Gastroesophageal sphincter (tissue), 4 donors: ENCODE measurements around the gene IQGAP3. TPM values are rescaled to one million over a fixed set of nuclear protein-coding genes. Genes with fewer than 3 reads are reported as not detected.
A peak's percentile ranks its signal among the peaks of the same experiment; 100 is the strongest.

Experiments used
- ATAC-seq: fragments of 150-250 bp; one replicate; pipeline ENCODE4 v1.9.1; 2016; ENCODE audit warnings: mild to moderate bottlenecking, moderate library complexity
- H3K27ac ChIP-seq, 4 donors: fragments of 200-600 bp; sonication (generic) in 3 of 4; 1 replicate in 3 of 4; 2 replicates in 1 of 4; pipeline ENCODE4 v1.5.1; 2016 to 2019
- H3K27me3 ChIP-seq: fragments of 200-600 bp; sonication (generic); one replicate; pipeline ENCODE4 v1.5.1; 2019
- H3K36me3 ChIP-seq, 2 donors: fragments of 200-600 bp; sonication (generic); one replicate each; pipeline ENCODE4 v1.5.1; 2019; ENCODE audit warnings: control low read depth in 1 of 2
- H3K4me1 ChIP-seq, 3 donors: fragments of 200-600 bp; sonication (generic); 1 replicate in 2 of 3; 2 replicates in 1 of 3; pipeline ENCODE4 v1.5.1; 2016 to 2019; ENCODE audit warnings: control low read depth in 2 of 3
- H3K4me3 ChIP-seq, 2 donors: fragments of 200-600 bp; sonication (generic); one replicate each; pipeline ENCODE4 v1.5.1; 2019; ENCODE audit warnings: mild to moderate bottlenecking in 1 of 2, moderate library complexity in 1 of 2
- H3K9me3 ChIP-seq, 3 donors: fragments of 200-600 bp; sonication (generic); one replicate each; pipeline ENCODE4 v1.5.1; 2017 to 2019; ENCODE audit warnings: control low read depth in 2 of 3
- EP300 ChIP-seq: sonication (generic); formaldehyde crosslinking; IDR thresholded peaks from one replicate; pipeline ENCODE4 v1.6.1; 2017; ENCODE audit warnings: antibody characterized with exemption, mild to moderate bottlenecking
- POLR2A ChIP-seq, 2 donors: fragments of 450-650 bp; IDR thresholded peaks; one replicate each; pipeline ENCODE4 v1.6.1; 2017; ENCODE audit warnings: antibody characterized with exemption in 2 of 2, mild to moderate bottlenecking in 2 of 2, moderate library complexity in 1 of 2
- POLR2AphosphoS5 ChIP-seq: sonication (generic); formaldehyde crosslinking; IDR thresholded peaks from one replicate; pipeline ENCODE4 v1.6.1; 2017; ENCODE audit warnings: antibody characterized with exemption
- WGBS, 2 donors: methylation state at CpG; one replicate each; pipeline ENCODE4 v1.1.5; 2018; ENCODE audit warnings: low coverage in 1 of 2; 5-methylcytosine and 5-hydroxymethylcytosine counted together
- total RNA-seq, 4 donors: library from RNA; depleted of rRNA; stranded (reverse); fragments of >200 nt; gene quantifications; one replicate each; pipeline ENCODE4 v1.1.0, GENCODE V29; 2016
- TF ChIP-seq, protein P1 (sequence below), 4 experiments: fragments of 200-600 bp in 2 of 4; fragments of 450-650 bp in 2 of 4; sonication (generic) in 1 of 4; IDR thresholded peaks; one replicate each; pipeline ENCODE4 v1.5.1; 2017 to 2019; ENCODE audit warnings: antibody characterized with exemption in 4 of 4, mild to moderate bottlenecking in 2 of 4, moderate library complexity in 2 of 4

IQGAP3 gene
- total RNA-seq, 4 donors from 2014 or later: 0.27 to 0.58 (median 0.42) TPM; not detected in 1

DNA sequence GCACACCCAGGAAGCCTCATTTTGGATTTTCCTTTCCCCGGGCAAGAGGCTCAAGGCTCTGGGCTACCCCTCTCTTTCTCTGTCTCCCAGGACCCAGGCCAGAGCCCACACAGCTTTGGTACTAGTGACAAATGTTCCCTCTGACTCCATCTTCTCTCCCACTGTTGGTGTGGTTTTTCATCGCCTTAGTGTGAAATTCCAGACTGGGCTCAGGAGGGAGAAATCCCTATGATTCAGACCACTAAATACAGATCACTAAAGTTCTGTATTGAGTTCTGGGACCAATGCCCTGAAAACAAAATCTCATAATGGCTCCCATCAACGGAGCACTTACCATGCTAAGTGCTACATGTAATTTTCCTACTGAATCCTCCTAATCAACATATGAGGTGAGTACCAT is 26.1 kb downstream of the IQGAP3 start:
- H3K36me3 ChIP-seq: no peaks in the 10 kb centered on the region
- WGBS, 2 donors: 88 to 100% methylated on average over 1 to 2 of the region's 3 CpGs
- no peaks in the 10 kb centered on the region for H3K27me3 ChIP-seq
- TF ChIP-seq EP300: no peak
- no peak for TF ChIP-seq POLR2A (IDR thresholded peaks at IDR 0.05)
- H3K4me1 ChIP-seq: no peaks in the 10 kb centered on the region
- no peaks in the 10 kb centered on the region for H3K9me3 ChIP-seq
- ATAC-seq: no peak
- H3K27ac ChIP-seq: no peak overlapping the region
- H3K4me3 ChIP-seq: no peak overlapping the region

DNA sequence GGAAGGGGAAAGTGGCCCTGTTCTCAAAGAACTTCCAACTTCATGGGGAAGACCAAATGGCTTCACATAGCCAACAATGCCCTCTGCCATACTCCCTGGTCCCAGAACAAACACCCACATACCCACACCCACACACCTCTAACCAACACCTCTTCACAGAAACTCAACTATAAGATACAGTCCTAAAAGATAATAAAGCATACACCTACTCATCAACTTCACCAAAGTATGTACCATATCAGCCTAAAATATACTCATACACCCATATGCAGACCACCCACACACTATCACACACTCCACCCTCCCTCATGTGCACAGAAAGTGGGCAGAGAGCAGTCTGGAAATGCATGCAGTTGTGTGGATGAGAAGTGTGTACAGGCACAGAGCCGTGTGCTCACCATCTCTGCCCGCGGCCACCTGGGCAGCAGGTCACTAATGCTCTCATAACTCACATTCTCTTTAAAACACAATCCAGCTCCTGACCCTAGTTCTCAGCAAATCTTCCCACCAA is 27.7 kb downstream of the IQGAP3 start:
- TF ChIP-seq POLR2AphosphoS5: no peak
- no peak for TF ChIP-seq POLR2A (IDR thresholded peaks at IDR 0.05)
- TF ChIP-seq EP300: no peak
- TF ChIP-seq, protein P1, sequence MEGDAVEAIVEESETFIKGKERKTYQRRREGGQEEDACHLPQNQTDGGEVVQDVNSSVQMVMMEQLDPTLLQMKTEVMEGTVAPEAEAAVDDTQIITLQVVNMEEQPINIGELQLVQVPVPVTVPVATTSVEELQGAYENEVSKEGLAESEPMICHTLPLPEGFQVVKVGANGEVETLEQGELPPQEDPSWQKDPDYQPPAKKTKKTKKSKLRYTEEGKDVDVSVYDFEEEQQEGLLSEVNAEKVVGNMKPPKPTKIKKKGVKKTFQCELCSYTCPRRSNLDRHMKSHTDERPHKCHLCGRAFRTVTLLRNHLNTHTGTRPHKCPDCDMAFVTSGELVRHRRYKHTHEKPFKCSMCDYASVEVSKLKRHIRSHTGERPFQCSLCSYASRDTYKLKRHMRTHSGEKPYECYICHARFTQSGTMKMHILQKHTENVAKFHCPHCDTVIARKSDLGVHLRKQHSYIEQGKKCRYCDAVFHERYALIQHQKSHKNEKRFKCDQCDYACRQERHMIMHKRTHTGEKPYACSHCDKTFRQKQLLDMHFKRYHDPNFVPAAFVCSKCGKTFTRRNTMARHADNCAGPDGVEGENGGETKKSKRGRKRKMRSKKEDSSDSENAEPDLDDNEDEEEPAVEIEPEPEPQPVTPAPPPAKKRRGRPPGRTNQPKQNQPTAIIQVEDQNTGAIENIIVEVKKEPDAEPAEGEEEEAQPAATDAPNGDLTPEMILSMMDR (IDR thresholded peaks at IDR 0.05): no peak
- Histone ChIP-seq H3K27ac (no peak overlapping the region), H3K4me3 (no peak overlapping the region), H3K9me3 (no peaks in the 10 kb centered on the region), H3K4me1 (no peaks in the 10 kb centered on the region), H3K36me3 (no peaks in the 10 kb centered on the region), H3K27me3 (no peaks in the 10 kb centered on the region)
- no peak for ATAC-seq
- 83 to 97% methylated on average over 3 of the region's 3 CpGs for WGBS, 2 donors

DNA sequence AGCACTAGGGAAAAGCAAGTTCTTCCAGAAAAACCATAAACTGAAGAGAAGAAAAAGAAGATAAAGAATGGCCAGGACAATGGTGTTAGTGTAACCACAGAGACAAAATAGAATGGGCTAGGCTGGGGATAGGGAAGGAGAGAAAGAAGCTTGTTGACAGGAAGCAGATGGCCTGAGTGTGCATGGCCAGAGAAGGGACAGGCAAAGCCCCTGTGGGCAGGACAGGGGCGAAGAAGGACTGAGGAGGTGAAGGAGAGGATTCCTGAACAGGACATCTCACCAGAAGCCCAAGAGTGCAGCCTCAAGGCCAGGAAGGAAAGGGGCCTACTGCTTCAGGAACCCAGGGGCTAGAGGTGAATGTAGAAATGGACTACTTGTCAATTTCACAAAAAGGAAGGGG is 29.3 kb downstream of the IQGAP3 start:
- H3K36me3 ChIP-seq: no peaks in the 10 kb centered on the region
- no peaks in the 10 kb centered on the region for H3K27me3 ChIP-seq
- TF ChIP-seq POLR2AphosphoS5: no peak
- no peak for TF ChIP-seq EP300
- no peak for TF ChIP-seq POLR2A (IDR thresholded peaks at IDR 0.05)
- TF ChIP-seq, protein P1 (IDR thresholded peaks at IDR 0.05): no peak
- H3K4me3 ChIP-seq: no peak overlapping the region
- H3K4me1 ChIP-seq: no peaks in the 10 kb centered on the region
- 90% methylated on average over 1 of the region's 1 CpG; no CpG with 5 or more reads in 1 of the 2 donors for WGBS, 2 donors
- H3K27ac ChIP-seq: no peak overlapping the region
- ATAC-seq: no peak
- no peaks in the 10 kb centered on the region for H3K9me3 ChIP-seq

DNA sequence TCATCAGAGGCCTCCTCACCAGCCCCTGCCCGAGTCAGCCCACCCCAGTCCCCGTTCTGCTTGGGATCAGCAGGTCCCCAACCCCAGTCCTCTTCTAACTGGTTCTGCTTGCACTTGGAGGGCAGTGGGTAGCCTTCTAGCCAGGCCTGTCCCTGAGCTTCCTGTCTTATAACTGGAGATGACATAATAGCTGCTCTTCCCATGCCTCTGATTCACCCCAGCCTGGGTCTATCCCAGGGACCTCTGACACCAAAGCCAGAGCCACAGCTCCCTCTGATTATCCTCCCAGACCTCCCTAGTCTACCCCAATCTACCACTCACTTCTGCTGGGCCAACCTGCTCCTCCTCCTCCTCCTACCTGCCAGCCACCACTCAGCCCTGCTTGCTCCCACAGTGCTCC is 31.4 kb downstream of the IQGAP3 start:
- Histone ChIP-seq H3K9me3 (no peaks in the 10 kb centered on the region), H3K36me3 (no peaks in the 10 kb centered on the region), H3K4me1 (no peaks in the 10 kb centered on the region), H3K27me3 (no peaks in the 10 kb centered on the region), H3K4me3 (no peak overlapping the region), H3K27ac (no peak overlapping the region)
- ATAC-seq: peak; percentile 50
- TF ChIP-seq EP300: no peak
- TF ChIP-seq POLR2A (IDR thresholded peaks at IDR 0.05): no peak
- no peak for TF ChIP-seq POLR2AphosphoS5
- TF ChIP-seq, protein P1 (IDR thresholded peaks at IDR 0.05): no peak
- whole genome bisulfite sequencing, 2 donors: no CpG with 5 or more reads among the region's 2 CpGs

DNA sequence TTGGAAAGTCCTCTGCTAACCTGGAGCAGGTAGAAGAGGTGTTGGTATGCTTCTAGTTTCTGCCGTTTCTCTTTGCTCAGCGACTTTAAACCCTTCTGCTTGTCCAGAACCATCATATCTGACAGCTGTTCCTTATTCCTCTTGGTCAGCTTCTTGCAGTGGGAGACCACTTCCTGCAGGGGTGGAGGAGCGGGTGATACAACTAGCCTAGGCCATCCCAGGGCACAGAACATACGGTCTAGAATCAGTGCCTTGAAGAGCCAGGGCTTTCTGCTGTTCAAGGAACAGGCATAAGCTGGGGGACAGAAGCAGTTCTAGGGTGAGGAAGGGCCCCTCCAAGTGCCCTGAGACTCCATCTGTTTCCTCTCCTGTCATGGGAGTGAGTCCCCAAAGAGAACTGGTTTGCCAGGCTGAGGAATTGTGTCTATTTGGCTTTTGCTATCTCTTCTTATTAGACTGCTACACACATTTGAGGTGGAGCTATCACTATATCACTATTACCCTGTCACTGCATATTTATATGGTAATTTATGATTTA is 32.5 kb downstream of the IQGAP3 start:
- Histone ChIP-seq H3K27ac (no peak overlapping the region), H3K27me3 (no peaks in the 10 kb centered on the region), H3K4me1 (no peaks in the 10 kb centered on the region), H3K4me3 (no peak overlapping the region), H3K36me3 (no peaks in the 10 kb centered on the region), H3K9me3 (no peaks in the 10 kb centered on the region)
- TF ChIP-seq POLR2AphosphoS5 (no peak), EP300 (no peak), POLR2A (IDR thresholded peaks at IDR 0.05) (no peak)
- ATAC-seq: no peak
- WGBS, 2 donors: 80 to 84% methylated on average over 1 to 3 of the region's 4 CpGs

DNA sequence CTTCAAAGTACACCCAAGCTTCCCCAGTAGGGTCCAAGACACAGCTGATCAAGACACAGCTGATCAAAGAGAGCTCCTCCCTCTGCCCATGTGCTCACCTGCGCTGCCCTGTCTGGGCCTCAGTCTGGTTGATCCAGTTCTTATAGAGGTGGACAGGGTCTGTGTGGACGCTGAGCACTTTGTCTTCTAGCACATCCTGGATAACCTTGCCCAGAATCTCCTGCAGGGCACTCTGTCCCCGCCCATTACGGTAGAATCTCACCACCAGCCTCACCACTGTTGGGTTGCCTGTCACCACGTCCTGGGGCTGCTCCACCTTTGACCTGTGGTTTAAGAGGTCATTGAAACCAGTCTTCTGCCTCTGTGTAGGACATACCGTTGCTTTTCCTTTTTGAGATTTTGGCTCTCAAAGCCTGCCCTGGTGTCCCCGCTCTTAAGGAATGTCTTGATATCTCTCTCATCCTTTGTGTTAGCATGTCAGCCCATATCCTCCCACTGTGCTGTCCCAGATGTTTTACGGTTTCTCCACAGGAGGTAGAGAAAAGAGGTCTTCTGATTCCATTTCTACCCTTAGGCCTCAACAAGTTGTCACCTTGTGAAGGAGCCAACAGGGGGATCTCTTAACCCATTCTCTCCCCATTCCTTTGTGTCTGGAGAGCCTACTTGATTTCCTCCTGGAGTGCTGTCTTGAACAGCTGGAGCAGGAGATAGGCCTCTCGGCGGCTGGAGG is 33.5 kb downstream of the IQGAP3 start:
- H3K36me3 ChIP-seq: no peaks in the 10 kb centered on the region
- H3K4me3 ChIP-seq: no peak overlapping the region
- no peaks in the 10 kb centered on the region for H3K27me3 ChIP-seq
- H3K9me3 ChIP-seq: no peaks in the 10 kb centered on the region
- no peak for TF ChIP-seq POLR2AphosphoS5
- TF ChIP-seq, protein P1 (IDR thresholded peaks at IDR 0.05): no peak
- TF ChIP-seq POLR2A (IDR thresholded peaks at IDR 0.05): no peak
- TF ChIP-seq EP300: no peak
- H3K27ac ChIP-seq: no peak overlapping the region
- H3K4me1 ChIP-seq: no peaks in the 10 kb centered on the region
- no peak for ATAC-seq
- 80 to 81% methylated on average over 2 to 5 of the region's 10 CpGs for WGBS, 2 donors
